HG03097 (cell line): ENCODE measurements around the gene CTCF.
"Not testable (repeated sequence)": the region's sequence is repeated elsewhere in the genome, so short reads cannot be mapped to it uniquely, and the experiment has no call there.

ENCODE experiments used
- ATAC-seq: cut with Tn5 transposase; IDR thresholded peaks from one replicate; pipeline ENCODE4 v1.9.1; 2021; ENCODE audit not compliant: unreplicated experiment, low FRiP score

The CTCF gene

DNA sequence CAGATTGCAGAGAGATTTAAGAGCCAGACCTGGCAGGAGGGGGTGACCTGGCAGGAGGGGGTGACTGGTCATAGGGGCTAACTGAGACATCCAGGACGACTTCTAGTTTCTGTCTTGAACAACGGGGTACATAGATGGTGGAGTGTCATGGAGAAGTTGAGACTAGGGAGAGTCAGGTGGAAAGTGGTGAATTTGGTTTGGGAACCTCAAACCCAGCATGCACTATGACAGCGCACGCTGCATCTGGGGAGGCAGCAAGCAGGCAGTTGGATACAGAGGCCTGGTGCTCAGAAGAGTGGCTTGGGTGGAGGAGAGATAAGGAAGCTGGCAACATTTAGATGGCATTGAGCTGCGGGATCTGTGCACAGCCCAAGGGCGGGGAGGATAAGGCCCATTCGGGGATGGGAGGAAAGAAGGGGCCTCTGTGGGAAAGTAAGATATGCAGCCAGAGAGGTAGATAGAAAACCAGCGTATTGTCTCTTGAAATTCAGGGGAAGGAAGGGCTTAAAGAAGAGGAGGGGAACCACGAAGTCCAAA lies 29.2 kb upstream of the CTCF start:
- no peak for ATAC-seq

DNA sequence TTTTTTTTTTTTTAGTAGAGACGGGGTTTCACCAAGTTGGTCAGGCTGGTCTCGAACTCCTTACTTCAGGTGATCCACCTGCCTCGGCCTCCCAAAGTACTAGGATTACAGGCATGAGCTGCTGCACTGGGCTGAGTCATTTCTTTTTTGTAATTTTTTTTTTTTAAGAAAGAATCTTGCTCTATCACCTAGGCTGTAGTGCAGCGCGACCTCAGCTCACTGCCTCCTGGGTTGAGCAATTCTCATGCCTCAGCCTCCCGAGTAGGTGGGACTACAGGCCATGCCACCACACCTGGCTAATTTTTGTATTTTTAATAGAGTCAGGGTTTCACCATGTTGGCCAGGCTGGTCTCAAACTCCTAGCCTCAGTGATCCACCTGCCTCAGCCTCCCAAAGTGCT lies 28.3 kb upstream of the CTCF start:
- ATAC-seq = not testable (repeated sequence)

DNA sequence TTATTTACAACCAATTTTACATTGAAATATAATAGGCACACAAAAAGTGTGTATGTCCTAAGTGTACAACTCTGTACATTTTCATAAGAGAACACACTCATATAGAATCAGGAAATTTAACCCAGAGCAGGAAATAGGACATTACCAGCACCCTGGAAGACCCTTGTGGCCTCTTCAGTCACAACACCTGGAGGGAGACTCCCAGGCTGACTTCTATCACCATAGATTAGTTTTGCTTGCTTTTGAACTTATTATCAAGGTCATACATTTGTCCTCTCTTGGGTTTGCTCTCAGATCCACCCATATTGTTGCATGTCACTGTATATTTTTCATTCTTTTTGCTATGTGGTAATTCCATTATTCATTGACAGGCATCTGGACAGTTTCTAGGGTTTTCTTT lies 27.9 kb upstream of the CTCF start:
- no peak for ATAC-seq

DNA sequence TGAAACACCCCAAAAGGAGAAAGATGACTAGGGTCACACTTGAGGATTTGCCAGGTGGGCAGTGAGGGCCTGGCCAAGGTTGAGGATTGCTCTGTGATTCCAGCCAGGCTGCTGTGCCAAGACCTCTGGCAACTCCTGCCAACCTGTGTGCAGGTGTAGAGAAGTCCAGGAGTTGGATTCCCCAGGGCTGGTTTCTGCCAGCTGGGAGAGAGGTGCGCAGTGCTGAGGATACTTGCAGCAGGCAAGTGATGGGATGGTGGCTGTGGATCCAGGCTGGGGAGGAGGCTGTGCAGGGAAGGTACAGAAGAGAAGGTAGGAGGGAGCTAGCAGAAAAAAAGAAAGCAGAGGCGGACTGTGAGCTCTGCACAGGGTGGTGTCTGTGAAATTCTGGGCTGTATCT lies 27.1 kb upstream of the CTCF start:
- no peak for ATAC-seq

DNA sequence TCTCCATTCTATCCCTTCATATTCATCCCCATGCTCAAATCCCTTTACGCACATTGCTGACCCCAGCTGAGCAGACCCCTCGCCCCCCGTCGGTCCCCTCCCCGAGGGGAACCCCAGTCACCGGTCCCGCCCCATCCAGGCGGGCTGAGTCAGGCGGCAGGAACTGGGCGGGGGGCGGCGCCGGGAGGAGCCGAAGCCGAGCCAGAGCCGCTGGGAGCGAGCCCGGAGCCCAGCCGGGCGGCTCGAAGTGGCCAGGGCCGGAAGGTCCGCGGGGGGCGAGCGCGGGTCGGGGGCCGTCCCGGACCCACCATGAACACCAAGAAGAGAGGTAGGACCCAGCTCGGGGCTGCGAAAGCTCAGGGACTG lies 25.1 kb upstream of the CTCF start:
- no peak for ATAC-seq

DNA sequence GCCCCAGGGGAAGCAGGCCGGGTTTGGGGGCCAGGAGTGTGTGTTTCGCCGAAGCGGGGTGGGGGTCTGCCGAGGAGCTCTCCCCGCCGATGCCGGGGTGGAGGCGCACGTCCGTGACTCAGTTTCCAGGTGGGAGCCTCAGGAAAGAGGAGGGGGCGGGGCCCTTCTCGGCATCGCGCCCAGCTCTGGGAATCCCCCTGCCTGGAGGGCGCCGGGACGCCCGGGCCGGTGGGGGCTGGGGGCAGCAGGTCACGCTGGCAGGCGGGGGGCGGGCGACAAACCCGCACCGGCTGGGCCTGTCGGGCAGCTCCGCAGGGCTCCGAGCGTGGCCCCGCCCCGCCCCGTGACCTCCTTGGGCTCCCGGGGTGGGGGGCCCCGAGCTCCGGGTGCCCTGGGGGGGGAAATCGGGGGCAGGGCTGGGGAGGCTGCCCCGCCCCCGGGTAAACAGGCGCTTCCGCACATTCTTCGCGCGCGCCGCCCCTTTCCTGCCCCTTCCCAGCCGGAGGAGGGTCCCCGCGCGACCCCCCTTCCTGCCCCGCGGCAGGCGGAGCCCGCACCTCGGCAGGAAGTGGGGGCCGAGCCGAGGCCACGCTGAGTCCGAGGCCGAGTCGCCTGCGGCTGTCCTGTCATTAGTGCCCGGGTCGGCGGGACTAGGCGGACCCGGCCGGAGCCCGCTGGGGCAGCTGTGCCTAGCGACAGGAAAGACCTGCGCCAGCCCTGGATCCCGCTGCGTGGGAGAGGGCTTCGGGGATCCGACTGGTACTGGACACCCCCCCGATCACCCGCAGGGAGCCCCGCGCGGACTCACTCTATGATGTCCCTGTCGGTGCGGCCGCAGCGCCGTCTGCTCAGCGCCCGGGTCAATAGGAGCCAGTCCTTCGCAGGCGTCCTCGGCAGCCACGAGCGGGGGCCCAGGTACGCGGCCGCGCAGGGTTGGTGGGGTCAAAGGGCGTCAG lies 24.4 kb upstream of the CTCF start:
- ATAC-seq = no peak

DNA sequence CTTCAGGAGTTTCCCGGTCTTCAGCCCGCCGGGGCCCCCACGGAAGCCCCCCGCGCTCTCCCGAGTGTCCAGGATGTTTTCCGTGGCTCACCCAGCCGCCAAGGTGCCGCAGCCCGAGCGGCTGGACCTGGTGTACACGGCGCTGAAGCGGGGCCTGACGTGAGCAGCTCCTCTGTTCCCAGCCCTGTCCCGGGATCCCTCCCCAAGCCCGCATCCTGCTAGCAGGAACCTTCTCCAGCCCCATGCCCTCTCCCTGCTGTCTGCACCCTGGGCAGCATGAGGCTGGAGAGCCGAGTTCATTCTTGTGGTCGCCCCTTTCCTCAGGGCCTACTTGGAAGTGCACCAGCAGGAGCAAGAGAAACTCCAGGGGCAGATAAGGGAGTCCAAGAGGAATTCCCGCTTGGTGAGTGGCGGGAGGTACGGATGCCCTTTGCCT lies 23.6 kb upstream of the CTCF start:
- no peak for ATAC-seq

DNA sequence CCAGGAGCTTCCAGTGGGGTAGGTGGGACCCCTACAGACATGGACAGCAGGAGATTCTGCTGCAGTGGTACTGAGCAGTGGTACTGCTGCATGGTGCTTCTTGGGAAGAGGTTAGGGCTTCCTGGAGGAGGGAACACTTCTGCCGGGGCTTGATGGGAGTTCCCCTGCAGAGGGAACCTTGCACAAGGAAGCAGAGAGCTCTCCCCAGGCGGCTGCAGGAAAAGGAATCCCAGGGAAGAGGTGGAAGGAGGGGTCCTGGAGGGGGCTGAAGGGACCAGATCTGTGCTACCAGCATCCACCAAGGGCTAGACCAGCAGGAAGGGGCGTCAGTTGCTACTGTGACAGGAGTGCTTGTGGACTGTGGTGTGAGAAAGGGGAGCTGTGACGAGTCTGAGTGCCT lies 23.1 kb upstream of the CTCF start:
- no peak for ATAC-seq

DNA sequence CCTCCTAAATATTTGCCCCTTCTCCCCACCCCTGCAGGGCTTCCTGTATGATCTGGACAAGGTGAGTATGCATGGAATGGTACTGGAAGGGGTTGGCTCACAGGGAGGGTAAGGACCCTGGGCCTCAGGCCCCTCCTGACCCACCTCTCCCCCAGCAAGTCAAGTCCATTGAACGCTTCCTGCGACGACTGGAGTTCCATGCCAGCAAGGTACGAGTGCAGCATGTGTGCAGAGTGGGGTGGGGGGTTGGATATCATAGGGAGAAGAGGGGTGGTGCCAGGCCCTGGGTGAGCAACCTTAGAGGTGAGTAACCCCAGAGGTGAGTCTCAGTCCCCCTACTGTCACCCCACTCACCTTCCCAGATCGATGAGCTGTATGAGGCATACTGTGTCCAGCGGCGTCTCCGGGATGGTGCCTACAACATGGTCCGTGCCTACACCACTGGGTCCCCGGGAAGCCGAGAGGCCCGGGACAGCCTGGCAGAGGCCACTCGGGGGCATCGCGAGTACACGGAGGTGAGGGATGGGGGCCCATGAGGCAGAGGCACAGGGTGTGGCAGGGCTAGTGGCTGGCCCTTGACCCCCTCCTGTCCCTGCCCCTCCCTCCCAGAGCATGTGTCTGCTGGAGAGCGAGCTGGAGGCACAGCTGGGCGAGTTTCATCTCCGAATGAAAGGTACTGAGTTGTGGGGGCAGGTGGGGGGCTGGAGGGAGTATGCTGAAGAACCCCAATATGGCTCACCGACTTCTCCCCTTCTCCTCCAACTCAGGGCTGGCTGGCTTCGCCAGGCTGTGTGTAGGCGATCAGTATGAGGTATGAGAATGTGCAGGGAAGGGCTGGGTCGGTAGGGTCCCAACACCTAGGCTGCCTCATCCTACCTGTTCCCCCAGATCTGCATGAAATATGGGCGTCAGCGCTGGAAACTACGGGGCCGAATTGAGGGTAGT lies 22.4 kb upstream of the CTCF start:
- no peak for ATAC-seq

DNA sequence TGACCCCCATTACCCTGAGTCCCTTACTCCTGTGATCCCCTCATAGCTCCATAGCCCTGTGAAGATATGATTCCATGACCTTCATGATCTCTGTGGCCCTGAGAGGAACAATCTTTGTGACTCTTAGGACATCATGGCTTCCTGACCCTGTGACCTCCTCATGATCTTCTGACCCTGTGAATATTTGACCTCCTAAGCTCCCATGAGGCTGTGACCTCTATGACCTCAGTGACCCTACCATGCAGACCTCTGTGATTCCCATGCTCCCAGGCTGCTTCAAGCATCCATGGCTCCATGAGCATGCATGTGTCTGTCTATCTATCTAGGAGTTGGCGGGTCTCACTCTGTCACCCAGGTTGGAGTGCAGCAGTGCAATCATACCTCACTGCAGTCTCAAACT lies 21.6 kb upstream of the CTCF start:
- no peak for ATAC-seq

DNA sequence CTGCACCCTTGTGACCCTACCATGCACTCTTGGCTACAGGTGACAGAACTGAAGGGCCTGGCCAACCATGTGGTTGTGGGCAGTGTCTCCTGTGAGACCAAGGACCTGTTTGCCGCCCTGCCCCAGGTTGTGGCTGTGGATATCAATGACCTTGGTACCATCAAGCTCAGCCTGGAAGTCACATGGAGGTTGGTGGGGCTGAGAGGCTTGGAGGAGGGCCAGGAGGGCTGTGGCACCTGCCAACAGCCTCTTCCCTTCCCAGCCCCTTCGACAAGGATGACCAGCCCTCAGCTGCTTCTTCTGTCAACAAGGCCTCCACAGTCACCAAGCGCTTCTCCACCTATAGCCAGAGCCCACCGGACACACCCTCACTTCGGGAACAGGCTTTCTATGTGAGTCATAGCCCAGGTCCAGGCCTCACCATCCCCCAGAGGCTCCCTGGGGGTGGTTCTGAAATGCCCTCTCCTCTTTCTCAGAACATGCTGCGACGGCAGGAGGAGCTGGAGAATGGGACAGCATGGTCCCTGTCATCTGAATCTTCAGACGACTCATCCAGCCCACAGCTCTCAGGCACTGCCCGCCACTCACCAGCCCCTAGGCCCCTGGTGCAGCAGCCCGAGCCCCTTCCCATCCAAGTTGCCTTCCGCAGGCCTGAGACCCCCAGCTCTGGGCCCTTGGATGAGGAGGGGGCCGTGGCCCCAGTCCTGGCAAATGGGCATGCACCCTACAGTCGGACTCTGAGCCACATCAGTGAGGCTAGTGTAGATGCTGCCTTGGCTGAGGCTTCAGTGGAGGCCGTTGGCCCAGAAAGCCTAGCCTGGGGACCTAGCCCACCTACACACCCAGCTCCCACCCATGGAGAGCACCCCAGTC lies 20.7 kb upstream of the CTCF start:
- ATAC-seq = no peak

DNA sequence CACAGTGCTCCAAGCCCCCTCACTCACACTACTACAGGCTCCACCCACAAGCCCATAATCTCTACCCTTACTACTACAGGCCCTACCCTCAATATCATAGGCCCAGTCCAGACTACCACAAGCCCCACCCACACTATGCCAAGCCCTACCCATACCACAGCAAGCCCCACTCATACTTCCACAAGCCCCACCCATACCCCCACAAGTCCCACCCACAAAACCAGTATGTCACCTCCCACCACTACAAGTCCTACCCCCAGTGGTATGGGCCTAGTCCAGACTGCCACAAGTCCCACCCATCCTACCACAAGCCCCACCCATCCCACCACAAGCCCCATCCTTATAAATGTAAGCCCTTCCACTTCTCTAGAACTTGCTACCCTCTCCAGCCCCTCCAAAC lies 19.9 kb upstream of the CTCF start:
- ATAC-seq = no peak

DNA sequence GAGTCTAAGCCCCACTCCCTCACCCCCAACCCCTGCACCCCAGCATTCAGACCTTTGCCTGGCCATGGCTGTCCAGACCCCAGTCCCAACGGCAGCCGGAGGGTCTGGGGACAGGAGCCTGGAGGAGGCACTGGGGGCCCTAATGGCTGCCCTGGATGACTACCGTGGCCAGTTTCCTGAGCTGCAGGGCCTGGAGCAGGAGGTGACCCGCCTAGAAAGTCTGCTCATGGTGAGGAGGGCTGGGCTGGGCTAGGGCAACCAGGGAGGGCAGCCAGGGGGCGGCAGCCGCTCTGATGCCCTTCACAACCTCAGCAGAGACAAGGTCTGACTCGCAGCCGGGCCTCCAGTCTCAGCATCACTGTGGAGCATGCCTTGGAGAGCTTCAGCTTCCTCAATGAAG lies 19.3 kb upstream of the CTCF start:
- no peak for ATAC-seq

DNA sequence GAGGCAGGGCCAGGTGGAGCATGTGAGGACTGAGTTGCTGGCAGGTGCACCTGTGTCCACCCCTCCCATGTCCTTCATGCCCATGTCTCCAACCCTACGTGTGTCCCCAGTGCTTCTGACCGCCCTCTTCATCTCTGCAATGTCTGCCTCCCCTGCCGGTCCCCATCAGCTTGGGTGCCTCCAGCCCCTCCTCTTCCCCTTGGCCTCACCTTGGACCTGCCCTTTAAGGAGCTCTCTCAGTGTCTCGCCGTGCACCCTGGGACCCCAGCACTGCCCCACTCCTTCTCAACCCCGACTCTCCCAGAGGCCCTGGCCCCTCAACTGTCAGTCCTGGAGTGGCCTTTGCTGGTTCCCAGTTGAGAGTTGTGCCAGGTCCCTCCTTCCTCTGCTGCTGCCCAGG lies 18.7 kb upstream of the CTCF start:
- ATAC-seq = no peak

DNA sequence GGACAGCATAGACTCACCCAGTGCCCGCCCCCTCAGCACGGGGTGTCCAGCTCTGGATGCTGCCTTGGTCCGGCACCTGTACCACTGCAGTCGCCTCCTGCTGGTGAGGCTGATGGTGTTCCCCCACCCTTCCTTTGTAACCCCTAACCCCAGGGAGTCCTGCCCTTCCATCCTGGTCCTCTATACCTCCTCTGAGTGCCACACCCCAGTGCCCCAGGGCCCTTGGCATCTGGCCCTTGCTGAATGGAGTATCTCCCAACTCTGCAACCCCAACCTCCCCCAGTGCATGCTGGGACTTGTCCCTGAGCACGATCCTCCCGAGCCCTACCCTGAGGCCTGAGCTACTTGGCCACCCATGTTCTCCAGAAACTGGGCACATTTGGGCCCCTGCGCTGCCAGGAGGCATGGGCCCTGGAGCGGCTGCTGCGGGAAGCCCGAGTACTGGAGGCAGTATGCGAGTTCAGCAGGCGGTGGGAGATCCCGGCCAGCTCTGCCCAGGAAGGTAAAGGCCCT lies 17.9 kb upstream of the CTCF start:
- ATAC-seq = no peak

DNA sequence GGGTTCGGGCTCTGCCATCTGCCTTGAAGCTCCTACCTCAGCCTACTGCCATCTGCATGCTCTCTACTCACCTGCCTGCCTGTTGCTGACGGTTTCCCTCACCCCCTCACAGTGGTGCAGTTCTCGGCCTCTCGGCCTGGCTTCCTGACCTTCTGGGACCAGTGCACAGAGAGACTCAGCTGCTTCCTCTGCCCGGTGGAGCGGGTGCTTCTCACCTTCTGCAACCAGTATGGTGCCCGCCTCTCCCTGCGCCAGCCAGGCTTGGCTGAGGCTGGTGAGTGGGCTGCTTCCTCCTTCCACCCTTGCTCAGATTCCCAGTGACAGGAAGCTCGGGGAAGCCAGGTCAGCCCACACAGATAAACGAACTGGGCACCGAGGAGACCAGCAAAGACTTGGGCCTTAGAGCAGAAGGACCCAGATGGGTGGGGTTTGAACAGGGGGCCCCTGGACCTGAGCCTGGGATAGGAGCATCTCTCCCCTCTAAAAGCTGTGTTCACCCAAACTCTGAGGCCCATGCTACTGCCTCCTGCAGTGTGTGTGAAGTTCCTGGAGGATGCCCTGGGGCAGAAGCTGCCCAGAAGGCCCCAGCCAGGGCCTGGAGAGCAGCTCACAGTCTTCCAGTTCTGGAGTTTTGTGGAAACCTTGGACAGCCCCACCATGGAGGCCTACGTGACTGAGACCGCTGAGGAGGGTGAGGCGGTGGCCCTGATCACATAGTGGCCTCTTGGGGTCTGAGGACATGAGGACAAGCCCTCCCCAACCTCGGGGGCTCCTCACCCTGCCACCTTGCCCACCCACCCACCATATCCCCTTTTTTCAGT lies 17.3 kb upstream of the CTCF start:
- ATAC-seq = no peak

DNA sequence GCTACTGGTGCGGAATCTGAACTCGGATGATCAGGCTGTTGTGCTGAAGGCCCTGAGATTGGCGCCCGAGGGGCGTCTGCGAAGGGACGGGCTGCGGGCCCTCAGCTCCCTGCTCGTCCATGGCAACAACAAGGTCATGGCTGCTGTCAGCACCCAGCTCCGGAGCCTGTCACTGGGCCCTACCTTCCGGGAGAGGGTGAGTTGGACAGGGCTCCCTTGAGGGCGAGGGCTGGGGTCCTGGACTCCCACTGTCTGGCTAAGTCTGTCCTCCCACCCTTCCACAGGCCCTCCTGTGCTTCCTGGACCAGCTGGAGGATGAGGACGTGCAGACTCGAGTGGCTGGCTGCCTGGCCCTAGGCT lies 16.7 kb upstream of the CTCF start:
- ATAC-seq = no peak

DNA sequence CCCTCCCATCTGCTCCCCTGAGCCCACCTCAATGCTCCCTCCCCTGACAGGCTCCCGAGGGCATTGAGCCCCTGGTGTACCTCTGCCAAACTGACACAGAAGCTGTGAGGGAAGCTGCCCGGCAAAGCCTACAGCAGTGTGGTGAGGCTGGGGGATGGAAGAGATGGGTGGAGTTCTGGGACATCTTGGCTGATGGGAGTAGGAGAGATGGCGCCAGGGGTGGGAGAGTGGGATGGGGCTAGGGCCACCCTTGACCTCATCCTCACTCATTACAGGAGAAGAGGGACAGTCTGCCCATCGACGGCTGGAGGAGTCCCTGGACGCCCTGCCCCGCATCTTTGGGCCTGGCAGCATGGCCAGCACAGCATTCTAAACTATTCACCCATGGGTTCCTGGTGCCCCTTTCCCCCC lies 16.2 kb upstream of the CTCF start:
- no peak for ATAC-seq

DNA sequence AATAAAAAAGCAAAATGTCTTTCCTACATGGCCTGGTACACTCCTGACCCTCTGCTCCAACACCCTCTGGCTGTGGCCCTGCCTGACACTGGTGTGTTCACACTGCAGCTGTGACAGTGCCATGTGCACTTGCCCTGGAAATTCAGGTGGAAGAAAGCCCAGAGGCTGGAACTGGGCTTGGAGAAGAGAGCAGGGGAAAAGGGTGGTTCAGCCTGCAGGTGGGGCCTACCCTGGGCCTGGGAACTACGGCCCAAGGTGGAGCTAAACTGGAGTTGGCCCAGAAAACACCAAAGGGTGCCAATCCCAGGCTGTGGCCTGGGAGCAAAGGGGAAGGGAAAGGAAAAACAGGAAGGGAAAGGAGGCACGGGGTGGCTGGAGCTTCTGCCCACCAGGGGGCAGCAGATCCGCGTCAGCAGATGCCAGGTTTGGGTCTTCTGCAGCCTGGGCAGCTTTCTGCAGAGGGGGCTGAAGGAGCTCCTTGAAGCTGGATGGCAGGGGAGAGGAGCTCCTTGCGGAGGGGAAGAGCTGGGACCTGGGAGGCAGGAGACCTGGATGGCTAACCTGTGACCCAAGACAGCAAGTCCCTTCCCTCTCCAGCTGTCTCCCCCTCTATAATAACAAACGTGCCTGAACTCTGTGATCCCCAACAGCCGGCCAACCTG lies 15.4 kb upstream of the CTCF start:
- no peak for ATAC-seq
